ENCODE results near the gene CDSN. TPM values are rescaled to one million over a fixed set of nuclear protein-coding genes. Genes with fewer than 3 reads are reported as not detected.

The CDSN gene
- total RNA-seq, 5 donors from 2014 or later (not counting 1 experiment from before 2014, with no cell fraction given) = not detected

Other genes starting within 250 kb of the CDSN start
- 10 to 100 TPM in 4 of 5 donors, 1 to 10 TPM in 1; 8.8 to 23.9 (median 19.3) TPM for gene DDR1, start 235.9 kb downstream of the CDSN start, total RNA-seq
- 10 to 100 TPM; 15.5 to 39.2 (median 33.3) TPM for gene GTF2H4, start 212.2 kb downstream of the CDSN start, total RNA-seq
- gene VARS2, start 206.2 kb downstream of the CDSN start, total RNA-seq = 10 to 100 TPM; 25.1 to 55.2 (median 40.9) TPM
- under 1 TPM in 2 of 5 donors, not detected in 3; 0.51 to 0.67 TPM for gene SFTA2, start 188.3 kb downstream of the CDSN start, total RNA-seq
- under 1 TPM in 1 of 5 donors, not detected in 4; 0.09 TPM for gene MUCL3, start 179.5 kb downstream of the CDSN start, total RNA-seq
- gene MUC21, start 136.7 kb downstream of the CDSN start, total RNA-seq = not detected
- not detected for gene MUC22, start 110.0 kb downstream of the CDSN start, total RNA-seq
- not detected for gene C6orf15, start 7.9 kb downstream of the CDSN start, total RNA-seq
- gene PSORS1C1, start 5.6 kb downstream of the CDSN start, total RNA-seq = not detected
- gene PSORS1C2, start 18.6 kb upstream of the CDSN start, total RNA-seq = not detected
- 10 to 100 TPM; 20.7 to 38.6 (median 28.1) TPM for gene CCHCR1, start 37.4 kb upstream of the CDSN start, total RNA-seq
- gene TCF19, start 38.1 kb upstream of the CDSN start, total RNA-seq = 10 to 100 TPM in 1 of 5 donors, 1 to 10 TPM in 4; 5.9 to 10.8 (median 9.6) TPM
- 1 to 10 TPM in 3 of 5 donors, under 1 TPM in 1, not detected in 1; 0.61 to 3.9 (median 2.9) TPM for gene POU5F1, start 50.2 kb upstream of the CDSN start, total RNA-seq
- gene HLA-C, start 151.6 kb upstream of the CDSN start, total RNA-seq = 1,000 to 10,000 TPM; 1,368 to 2,791 (median 2,039) TPM
- gene HLA-B, start 236.7 kb upstream of the CDSN start, total RNA-seq = 1,000 to 10,000 TPM; 6,093 to 7,629 (median 6,896) TPM

Data from T-cell (primary cell).